ENCODE measurements around the gene TMPRSS3. TPM values are rescaled to one million over a fixed set of nuclear protein-coding genes. Genes with fewer than 3 reads are reported as not detected.

Gene TMPRSS3
- total RNA-seq, 2 donors from 2014 or later = 0.27 to 0.34 TPM

DNA sequence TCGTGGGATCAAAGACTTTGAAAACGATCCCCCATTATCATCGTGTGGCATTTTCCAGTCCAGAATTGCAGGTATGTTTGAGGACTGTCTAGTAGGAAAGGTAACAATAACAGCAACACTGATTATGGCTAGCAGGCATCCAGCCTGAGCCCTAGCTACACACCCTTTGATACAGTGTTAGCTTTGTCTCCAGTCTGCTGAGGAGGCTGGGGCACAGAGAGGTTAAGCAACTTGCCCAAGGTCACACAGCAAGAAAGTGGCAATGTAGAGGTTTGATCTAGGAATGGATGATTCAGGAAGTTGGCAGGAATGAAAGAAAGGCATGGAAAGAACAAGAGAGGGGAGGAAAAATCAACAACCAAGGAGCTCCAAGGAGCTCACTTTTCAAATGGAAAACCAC lies 39.0 kb upstream of the TMPRSS3 start:
- H3K4me3 ChIP-seq = no peak overlapping the region
- intact Hi-C loops (cut with DNase I) = no loop called here
- H3K9me3 ChIP-seq = no peaks in the 10 kb centered on the region
- no peaks in the 10 kb centered on the region for H3K36me3 ChIP-seq
- H3K4me1 ChIP-seq (replicated peaks) = no peaks in the 10 kb centered on the region
- H3K27ac ChIP-seq = no peak overlapping the region
- no peak for DNase-seq (ENCODE audit: low spot score)
- TF ChIP-seq, protein P1, sequence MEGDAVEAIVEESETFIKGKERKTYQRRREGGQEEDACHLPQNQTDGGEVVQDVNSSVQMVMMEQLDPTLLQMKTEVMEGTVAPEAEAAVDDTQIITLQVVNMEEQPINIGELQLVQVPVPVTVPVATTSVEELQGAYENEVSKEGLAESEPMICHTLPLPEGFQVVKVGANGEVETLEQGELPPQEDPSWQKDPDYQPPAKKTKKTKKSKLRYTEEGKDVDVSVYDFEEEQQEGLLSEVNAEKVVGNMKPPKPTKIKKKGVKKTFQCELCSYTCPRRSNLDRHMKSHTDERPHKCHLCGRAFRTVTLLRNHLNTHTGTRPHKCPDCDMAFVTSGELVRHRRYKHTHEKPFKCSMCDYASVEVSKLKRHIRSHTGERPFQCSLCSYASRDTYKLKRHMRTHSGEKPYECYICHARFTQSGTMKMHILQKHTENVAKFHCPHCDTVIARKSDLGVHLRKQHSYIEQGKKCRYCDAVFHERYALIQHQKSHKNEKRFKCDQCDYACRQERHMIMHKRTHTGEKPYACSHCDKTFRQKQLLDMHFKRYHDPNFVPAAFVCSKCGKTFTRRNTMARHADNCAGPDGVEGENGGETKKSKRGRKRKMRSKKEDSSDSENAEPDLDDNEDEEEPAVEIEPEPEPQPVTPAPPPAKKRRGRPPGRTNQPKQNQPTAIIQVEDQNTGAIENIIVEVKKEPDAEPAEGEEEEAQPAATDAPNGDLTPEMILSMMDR (IDR thresholded peaks at IDR 0.05) = no peak
- TF ChIP-seq POLR2AphosphoS5 (IDR thresholded peaks at IDR 0.05) (no peak), POLR2A (IDR thresholded peaks at IDR 0.05) (no peak)
- H3K27me3 ChIP-seq (replicated peaks; ENCODE audit: insufficient read depth) = no peaks in the 10 kb centered on the region
- 33% methylated on average over 3 of the region's 3 CpGs for WGBS

DNA sequence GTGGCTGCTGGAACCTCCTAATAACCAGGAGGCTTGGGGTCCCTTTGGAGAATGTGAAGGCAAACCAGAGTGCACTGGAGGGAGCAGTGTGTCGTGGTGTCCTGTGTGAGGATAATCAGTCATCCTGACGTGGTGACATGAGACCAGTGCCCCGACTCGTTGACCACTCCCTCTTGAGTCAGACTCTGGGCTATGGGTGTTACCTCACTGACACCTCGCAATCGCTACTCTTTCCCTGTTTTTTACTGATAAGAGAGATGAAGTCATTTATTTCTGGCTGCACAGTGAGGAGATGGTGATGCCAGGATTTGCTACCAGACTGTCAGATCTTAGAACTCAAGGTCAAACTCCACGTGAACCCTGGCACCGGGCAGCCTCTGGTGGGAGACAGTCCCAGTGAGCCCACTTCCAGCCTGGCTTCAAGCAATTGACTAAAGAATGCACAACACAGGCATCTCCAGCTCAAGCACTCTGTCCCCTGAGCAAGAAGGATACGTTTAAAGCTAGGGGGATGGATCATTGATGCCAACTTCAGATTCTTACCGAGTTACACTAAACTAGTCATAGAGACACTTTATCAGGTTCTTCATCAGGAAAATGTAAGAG lies 38.2 kb upstream of the TMPRSS3 start:
- no peak overlapping the region for H3K27ac ChIP-seq
- H3K4me1 ChIP-seq (replicated peaks) = no peaks in the 10 kb centered on the region
- TF ChIP-seq, protein P1 (IDR thresholded peaks at IDR 0.05) = no peak
- TF ChIP-seq POLR2A (IDR thresholded peaks at IDR 0.05) (no peak), POLR2AphosphoS5 (IDR thresholded peaks at IDR 0.05) (no peak)
- H3K4me3 ChIP-seq = no peak overlapping the region
- no peaks in the 10 kb centered on the region for H3K36me3 ChIP-seq
- H3K27me3 ChIP-seq (replicated peaks; ENCODE audit: insufficient read depth) = no peaks in the 10 kb centered on the region
- WGBS = 72% methylated on average over 10 of the region's 10 CpGs
- intact Hi-C loops (cut with DNase I) = no loop called here
- no peak for DNase-seq (ENCODE audit: low spot score)
- no peaks in the 10 kb centered on the region for H3K9me3 ChIP-seq

- DNase-seq (ENCODE audit: low spot score) = no peak
- 48% methylated on average over 1 of the region's 1 CpG for WGBS
- intact Hi-C loops (cut with DNase I) = no loop called here
These were observed 36.8 kb upstream of the TMPRSS3 start for GRCh38 chr21:42432695-42433094.

DNA sequence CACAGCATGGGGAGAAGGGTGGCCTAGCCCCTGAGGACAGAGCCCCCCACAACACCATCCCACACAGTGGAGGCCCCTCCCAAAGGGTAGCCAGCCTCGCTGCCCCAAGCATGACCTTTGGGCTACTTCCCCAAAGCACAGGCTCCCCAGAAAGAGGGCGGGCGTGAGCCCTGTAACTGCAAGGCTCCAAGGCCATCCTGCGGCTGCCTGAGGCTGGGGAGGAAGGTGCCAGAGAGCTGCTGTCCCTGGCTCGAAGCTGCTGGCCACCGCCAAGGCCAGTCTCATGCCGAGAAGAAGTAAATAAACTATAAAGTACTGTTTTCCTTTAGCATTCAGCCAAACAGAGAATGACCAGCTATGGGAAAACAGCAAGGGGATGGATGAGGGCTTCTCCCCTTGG lies 35.3 kb upstream of the TMPRSS3 start:
- Histone ChIP-seq H3K36me3 (no peaks in the 10 kb centered on the region), H3K4me3 (no peak overlapping the region), H3K4me1 (replicated peaks) (no peaks in the 10 kb centered on the region), H3K27ac (no peak overlapping the region), H3K27me3 (replicated peaks; ENCODE audit: insufficient read depth) (no peaks in the 10 kb centered on the region), H3K9me3 (no peaks in the 10 kb centered on the region)
- TF ChIP-seq POLR2A (IDR thresholded peaks at IDR 0.05) = no peak
- TF ChIP-seq, protein P1 (IDR thresholded peaks at IDR 0.05) = no peak
- TF ChIP-seq POLR2AphosphoS5 (IDR thresholded peaks at IDR 0.05) = peak; percentile 68
- peak; percentile 42 for DNase-seq (ENCODE audit: low spot score)
- 46% methylated on average over 7 of the region's 7 CpGs for WGBS
- intact Hi-C loops (cut with DNase I) = no loop called here

More at GRCh38 chr21:42432695-42433094, 36.8 kb upstream of the TMPRSS3 start:
- TF ChIP-seq, protein P1 (IDR thresholded peaks at IDR 0.05) = no peak
- TF ChIP-seq POLR2AphosphoS5 (IDR thresholded peaks at IDR 0.05) (no peak), POLR2A (IDR thresholded peaks at IDR 0.05) (no peak)
- H3K9me3 ChIP-seq = no peaks in the 10 kb centered on the region
- no peak overlapping the region for H3K27ac ChIP-seq
- no peaks in the 10 kb centered on the region for H3K27me3 ChIP-seq (replicated peaks; ENCODE audit: insufficient read depth)
- no peak overlapping the region for H3K4me3 ChIP-seq
- no peaks in the 10 kb centered on the region for H3K36me3 ChIP-seq
- no peaks in the 10 kb centered on the region for H3K4me1 ChIP-seq (replicated peaks)

DNA sequence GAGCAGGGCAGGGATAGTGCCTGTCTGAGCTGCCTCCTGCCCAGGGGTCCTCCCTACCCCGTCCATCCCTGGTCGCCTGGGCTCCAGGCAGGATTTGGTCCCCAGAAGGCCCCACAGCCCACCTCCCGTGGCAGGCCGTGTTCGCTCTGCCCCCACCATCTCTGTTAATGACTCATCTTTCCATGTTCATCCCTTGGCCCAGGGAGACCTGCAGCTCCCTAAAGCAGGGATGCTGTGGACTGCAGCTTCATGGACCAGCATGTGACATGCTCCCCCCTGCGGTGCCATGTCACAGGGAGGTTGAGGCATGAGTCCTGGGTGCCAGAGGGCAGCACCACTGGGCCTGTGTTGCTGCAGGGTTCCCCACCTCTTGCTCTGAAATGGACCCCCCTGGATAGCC lies 34.7 kb upstream of the TMPRSS3 start:
- Histone ChIP-seq H3K4me1 (replicated peaks) (no peaks in the 10 kb centered on the region), H3K27ac (no peak overlapping the region), H3K4me3 (no peak overlapping the region), H3K36me3 (no peaks in the 10 kb centered on the region), H3K27me3 (replicated peaks; ENCODE audit: insufficient read depth) (no peaks in the 10 kb centered on the region), H3K9me3 (no peaks in the 10 kb centered on the region)
- no peak for DNase-seq (ENCODE audit: low spot score)
- intact Hi-C loops (cut with DNase I) = no loop called here
- TF ChIP-seq, protein P1 (IDR thresholded peaks at IDR 0.05) = no peak
- TF ChIP-seq POLR2AphosphoS5 (IDR thresholded peaks at IDR 0.05) (no peak), POLR2A (IDR thresholded peaks at IDR 0.05) (no peak)
- WGBS = 89% methylated on average over 6 of the region's 6 CpGs
